Stomach (tissue), 4 donors: ENCODE results near the gene DLG2.

Experiments used
- CTCF ChIP-seq, 7 experiments: fragments of 450-650 bp in 4 of 7; fragments of 200-600 bp in 3 of 7; sonication (generic) in 3 of 7; IDR thresholded peaks; one replicate each; pipeline ENCODE4 v1.5.1; 2016 to 2019; ENCODE audit warnings: antibody characterized with exemption in 7 of 7, control low read depth in 2 of 7, mild to moderate bottlenecking in 1 of 7
- POLR2A ChIP-seq, 4 donors: fragments of 450-650 bp; IDR thresholded peaks; one replicate each; pipeline ENCODE4 v1.6.1; 2016; ENCODE audit warnings: antibody characterized with exemption in 4 of 4, control low read depth in 2 of 4, mild to moderate bottlenecking in 1 of 4, moderate library complexity in 1 of 4
- POLR2AphosphoS5 ChIP-seq, 3 donors: sonication (generic); formaldehyde crosslinking; IDR thresholded peaks; one replicate each; pipeline ENCODE4 v1.6.1; 2016; ENCODE audit warnings: antibody characterized with exemption in 3 of 3

- TF ChIP-seq CTCF (IDR thresholded peaks at IDR 0.05) (no peak), POLR2A (IDR thresholded peaks at IDR 0.05) (no peak), POLR2AphosphoS5 (IDR thresholded peaks at IDR 0.05) (no peak)
Measured at GRCh38 chr11:85485902-85486301, 141.2 kb downstream of the DLG2 start.
